Measurements from ENCODE around the gene PLEKHA4.
"Not testable (repeated sequence)": the region's sequence is repeated elsewhere in the genome, so short reads cannot be mapped to it uniquely, and the experiment has no call there.

Gene PLEKHA4

DNA sequence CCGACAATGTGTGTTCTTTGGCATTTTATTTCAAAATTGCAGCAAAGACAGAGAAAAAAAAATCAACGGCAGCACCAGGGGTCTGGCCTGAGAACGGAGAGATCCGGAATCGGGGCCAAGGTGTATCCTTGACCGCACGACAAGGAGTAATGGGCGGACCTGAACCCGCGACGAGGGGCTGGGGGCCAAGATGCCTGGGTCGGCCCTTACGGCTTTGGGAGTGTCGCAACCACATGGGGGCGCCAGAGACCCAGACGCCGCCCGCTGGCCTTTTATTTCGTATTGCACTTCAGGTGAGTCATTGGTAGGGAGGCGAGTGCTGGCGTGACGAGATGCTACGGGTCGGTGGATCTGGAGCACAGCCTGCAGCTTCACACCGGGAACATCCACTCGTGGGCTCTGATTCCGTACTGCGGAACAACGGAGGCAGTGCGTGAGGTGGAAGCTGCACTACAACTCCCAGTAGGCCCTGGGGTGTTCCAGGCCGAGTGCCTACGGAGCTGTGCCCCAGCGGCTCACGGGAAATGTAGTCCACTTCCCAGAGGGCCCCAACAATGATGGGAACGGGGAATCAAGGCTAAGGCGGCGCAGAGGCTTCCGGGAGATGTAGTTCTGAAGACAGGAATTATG, 73.2 kb downstream of the PLEKHA4 start:
- DNase-seq: peak; percentile 83

DNA sequence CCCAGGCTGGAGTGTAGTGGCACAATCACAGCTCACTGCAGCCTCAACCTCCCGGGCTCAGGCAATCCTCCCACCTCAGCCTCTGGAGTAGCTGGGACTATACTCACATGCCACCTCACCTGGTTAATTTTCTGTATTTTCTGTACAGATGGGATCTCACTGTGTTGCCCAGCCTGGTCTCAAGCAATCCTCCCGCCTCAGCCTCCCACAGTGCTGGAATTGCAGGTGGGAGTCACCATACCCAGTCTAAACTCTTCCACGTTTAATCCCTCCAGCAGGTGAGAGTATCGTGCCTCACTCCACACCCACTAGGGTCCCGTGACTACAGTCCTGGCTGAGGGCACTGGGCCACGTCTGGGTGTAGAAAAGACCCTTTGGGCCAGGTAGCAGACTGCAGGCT, 74.1 kb downstream of the PLEKHA4 start:
- no peak for DNase-seq

DNA sequence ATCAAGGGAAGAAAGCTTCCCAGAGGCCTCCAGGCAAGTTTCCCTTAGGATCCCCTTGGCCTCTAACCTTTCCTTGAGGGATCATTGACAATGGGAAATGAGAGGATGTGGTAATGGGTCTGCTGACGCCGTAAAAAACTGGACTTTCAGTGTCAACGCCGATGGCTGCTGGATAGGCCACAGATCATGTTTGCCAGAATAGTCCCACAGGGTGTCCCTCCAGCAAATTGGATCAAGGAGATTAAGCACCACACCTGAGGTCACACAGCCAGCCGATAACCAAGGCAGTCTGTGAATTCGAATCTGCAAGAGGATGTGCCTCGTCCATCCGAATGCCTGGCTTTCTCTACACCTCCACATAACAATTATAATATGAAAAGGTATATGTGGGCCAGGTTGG, 75.1 kb downstream of the PLEKHA4 start:
- no peak for DNase-seq

DNA sequence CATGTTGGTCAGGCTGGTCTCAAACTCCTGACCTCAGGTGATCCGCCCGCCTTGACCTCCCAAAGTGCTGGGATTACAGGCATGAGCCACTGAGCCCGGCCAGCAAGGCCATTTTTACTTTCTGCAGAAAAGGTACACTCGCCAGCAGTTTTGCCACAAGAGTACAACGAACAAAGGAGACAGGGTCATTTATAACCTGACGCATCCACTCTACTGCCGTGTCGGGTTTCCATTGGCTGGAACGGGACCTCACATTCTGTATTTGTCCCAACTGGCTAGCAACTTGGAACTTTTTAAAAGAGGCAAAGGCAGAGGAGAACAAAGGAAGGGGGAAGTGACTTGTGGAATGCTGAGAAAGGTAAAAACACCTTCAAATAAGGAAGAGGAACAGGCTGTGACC, 81.1 kb downstream of the PLEKHA4 start:
- not testable (repeated sequence) for DNase-seq

Measured in amniotic stem cell (primary cell).